Stomach smooth muscle (tissue), 2 donors: Measurements from ENCODE around the gene CARD14.
"Not testable (repeated sequence)": the region's sequence is repeated elsewhere in the genome, so short reads cannot be mapped to it uniquely, and the experiment has no call there.

Source experiments
- H3K27ac ChIP-seq: one replicate; pipeline ENCODE4 v1.7.0; 2013; ENCODE audit warnings: mild to moderate bottlenecking, low read length, inconsistent platforms
- H3K27me3 ChIP-seq, 2 donors: one replicate each; pipeline ENCODE4 v1.7.0; 2013; ENCODE audit warnings: low read length in 2 of 2; ENCODE audit not compliant: insufficient read depth in 2 of 2, control insufficient read depth in 1 of 2
- H3K36me3 ChIP-seq, 2 donors: one replicate each; pipeline ENCODE4 v1.7.0; 2013; ENCODE audit warnings: low read length in 2 of 2; ENCODE audit not compliant: control insufficient read depth in 2 of 2, insufficient read depth in 2 of 2
- H3K4me1 ChIP-seq: one replicate; pipeline ENCODE4 v1.7.0; 2013; ENCODE audit warnings: low read length; ENCODE audit not compliant: control insufficient read depth, insufficient read depth
- H3K4me3 ChIP-seq, 2 donors: one replicate each; pipeline ENCODE4 v1.7.0; 2013; ENCODE audit warnings: low read length in 2 of 2
- H3K9ac ChIP-seq, 2 donors: one replicate each; pipeline ENCODE4 v1.7.0; 2013; ENCODE audit warnings: low read length in 2 of 2, mild to moderate bottlenecking in 1 of 2
- H3K9me3 ChIP-seq, 2 donors: one replicate each; pipeline ENCODE4 v1.7.0; 2013; ENCODE audit warnings: low read length in 2 of 2; ENCODE audit not compliant: control insufficient read depth in 2 of 2
- donor health status: healthy.
- donor health status: Pancreatic carcinoma.

Gene CARD14

DNA sequence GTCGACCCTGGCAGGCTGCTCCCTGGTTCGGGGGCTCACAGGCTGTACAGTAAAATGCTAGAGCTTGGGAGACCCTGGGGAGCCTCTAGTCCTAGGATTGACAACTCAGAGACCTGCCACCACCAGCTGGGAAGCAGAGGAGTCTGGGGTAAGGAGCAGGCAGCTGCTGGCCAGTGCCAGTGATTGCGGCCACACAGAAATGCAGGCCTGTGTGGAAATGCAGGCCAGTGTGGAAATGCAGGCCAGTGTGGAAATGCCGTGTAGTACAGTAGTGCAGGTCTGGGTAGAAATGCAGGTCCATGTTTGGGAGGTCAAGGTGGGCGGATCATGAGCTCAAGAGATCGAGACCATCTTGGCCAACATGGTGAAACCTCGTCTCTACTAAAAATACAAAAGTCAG is 26.8 kb downstream of the CARD14 start:
- Histone ChIP-seq H3K27me3 (peaks cover 6 to 8% of the 10 kb centered on the region in 2 donors), H3K9ac (no peak overlapping the region), H3K4me3 (no peak overlapping the region), H3K27ac (no peak overlapping the region), H3K9me3 (no peaks in the 10 kb centered on the region), H3K4me1 (no peaks in the 10 kb centered on the region), H3K36me3 (no peaks in the 10 kb centered on the region)

DNA sequence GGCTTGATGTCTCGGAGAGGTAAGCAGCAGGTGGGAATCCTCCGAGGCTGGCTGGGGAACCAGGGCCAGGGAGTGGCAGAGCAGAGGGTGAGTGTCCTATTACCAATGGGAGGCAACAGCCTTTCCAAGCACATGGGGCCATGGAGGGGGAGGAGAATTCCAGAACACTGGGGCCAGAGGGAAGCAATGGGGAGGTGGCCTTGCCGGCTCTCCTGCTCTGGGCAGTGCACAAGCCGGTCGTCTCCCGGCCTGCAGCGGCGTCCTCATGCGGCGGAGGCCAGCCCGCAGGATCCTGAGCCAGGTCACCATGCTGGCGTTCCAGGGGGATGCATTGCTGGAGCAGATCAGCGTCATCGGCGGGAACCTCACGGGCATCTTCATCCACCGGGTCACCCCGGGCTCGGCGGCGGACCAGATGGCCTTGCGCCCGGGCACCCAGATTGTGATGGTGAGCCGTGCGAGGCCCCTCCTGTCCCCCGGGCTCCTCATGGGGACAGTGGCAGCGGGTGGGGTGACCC is 28.4 kb downstream of the CARD14 start:
- H3K36me3 ChIP-seq: no peaks in the 10 kb centered on the region
- H3K27me3 ChIP-seq: peaks cover 6 to 8% of the 10 kb centered on the region in 2 donors
- H3K9me3 ChIP-seq: no peaks in the 10 kb centered on the region
- H3K9ac ChIP-seq: no peak overlapping the region
- no peak overlapping the region for H3K4me3 ChIP-seq
- no peak overlapping the region for H3K27ac ChIP-seq
- H3K4me1 ChIP-seq: no peaks in the 10 kb centered on the region

DNA sequence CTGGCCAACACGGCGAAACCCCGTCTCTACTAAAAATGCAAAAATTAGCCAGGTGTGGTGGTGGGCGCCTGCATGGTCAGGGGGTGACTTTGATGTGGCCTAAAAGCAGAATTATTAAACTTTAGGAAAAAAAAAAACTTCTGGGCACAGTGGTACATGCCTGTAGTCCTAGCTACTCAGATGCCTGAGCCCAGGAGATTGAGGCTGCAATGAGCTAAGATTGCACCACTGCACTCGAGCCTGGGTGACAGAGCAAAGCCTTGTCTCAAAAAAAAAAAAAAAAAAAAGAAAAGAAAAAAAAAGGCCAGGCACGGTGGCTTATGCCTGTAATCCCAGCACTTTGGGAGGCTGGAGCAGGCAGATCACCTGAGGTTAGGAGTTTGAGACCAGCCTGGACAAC is 29.5 kb downstream of the CARD14 start:
- not testable (repeated sequence) for H3K9me3 ChIP-seq, H3K27ac ChIP-seq, H3K36me3 ChIP-seq, H3K27me3 ChIP-seq, H3K9ac ChIP-seq, H3K4me3 ChIP-seq, H3K4me1 ChIP-seq

DNA sequence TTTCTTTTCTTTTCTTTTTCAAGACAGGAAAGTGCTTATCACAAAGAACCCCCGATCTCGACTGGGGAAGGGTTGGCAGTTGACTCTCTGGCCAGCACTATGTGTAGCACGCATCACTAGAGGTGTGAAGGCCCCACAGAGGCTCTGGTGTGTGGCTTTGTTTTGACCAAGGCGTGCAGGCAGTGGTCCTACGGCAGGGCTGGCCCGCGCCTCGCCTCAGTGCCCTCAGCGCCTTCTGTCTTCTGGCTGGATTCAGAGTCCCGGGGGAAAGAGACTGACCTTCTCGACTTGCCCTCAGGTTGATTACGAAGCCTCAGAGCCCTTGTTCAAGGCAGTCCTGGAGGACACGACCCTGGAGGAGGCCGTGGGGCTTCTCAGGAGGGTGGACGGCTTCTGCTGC is 31.6 kb downstream of the CARD14 start:
- Histone ChIP-seq H3K27me3 (peaks cover 0 to 2% of the 10 kb centered on the region in 2 donors), H3K36me3 (no peaks in the 10 kb centered on the region), H3K4me3 (no peak overlapping the region), H3K4me1 (no peaks in the 10 kb centered on the region), H3K9me3 (no peaks in the 10 kb centered on the region), H3K27ac (no peak overlapping the region), H3K9ac (no peak overlapping the region)

DNA sequence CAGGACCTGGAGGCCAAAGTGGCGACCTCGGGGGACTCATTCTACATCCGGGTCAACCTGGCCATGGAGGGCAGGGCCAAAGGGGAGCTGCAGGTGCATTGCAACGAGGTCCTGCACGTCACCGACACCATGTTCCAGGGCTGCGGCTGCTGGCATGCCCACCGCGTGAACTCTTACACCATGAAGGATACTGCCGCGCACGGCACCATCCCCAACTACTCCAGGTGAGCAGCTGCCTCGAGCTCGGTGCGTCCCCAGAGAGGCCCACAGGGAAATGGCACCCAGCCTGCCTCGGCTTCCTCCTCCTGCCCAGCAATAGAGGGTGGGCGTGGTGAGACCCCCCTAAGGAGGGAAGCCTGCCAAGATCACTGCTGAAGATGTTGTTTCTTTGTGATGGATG is 32.4 kb downstream of the CARD14 start:
- H3K27ac ChIP-seq: no peak overlapping the region
- no peaks in the 10 kb centered on the region for H3K36me3 ChIP-seq
- no peaks in the 10 kb centered on the region for H3K9me3 ChIP-seq
- H3K4me3 ChIP-seq: no peak overlapping the region
- H3K4me1 ChIP-seq: no peaks in the 10 kb centered on the region
- no peak overlapping the region for H3K9ac ChIP-seq
- no peaks in the 10 kb centered on the region for H3K27me3 ChIP-seq

DNA sequence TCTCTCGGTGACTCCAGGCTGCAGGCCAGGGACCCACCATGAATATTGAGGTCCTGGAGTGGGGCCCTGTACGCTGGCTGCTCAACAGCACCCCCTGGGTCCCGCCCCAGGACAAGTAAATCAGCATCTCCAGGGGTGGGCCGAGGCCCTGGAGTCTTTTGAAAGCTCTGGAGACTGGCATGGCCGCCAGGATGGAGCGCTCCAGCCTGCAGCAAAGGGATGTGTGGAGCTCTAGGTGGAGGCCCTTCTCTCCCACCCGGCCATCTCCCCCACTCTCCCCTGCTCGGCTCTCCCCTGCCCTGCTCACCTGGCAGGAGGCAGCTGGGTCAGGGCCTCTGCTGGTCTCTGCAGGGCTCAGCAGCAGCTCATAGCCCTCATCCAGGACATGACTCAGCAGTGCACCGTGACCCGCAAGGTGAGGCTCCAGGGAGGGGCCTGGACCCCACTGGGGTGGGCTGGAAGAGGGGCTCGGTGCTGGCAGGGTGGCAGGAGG is 33.7 kb downstream of the CARD14 start:
- Histone ChIP-seq H3K4me1 (no peaks in the 10 kb centered on the region), H3K9me3 (no peaks in the 10 kb centered on the region), H3K36me3 (no peaks in the 10 kb centered on the region), H3K4me3 (no peak overlapping the region), H3K27ac (no peak overlapping the region), H3K27me3 (no peaks in the 10 kb centered on the region), H3K9ac (no peak overlapping the region)

DNA sequence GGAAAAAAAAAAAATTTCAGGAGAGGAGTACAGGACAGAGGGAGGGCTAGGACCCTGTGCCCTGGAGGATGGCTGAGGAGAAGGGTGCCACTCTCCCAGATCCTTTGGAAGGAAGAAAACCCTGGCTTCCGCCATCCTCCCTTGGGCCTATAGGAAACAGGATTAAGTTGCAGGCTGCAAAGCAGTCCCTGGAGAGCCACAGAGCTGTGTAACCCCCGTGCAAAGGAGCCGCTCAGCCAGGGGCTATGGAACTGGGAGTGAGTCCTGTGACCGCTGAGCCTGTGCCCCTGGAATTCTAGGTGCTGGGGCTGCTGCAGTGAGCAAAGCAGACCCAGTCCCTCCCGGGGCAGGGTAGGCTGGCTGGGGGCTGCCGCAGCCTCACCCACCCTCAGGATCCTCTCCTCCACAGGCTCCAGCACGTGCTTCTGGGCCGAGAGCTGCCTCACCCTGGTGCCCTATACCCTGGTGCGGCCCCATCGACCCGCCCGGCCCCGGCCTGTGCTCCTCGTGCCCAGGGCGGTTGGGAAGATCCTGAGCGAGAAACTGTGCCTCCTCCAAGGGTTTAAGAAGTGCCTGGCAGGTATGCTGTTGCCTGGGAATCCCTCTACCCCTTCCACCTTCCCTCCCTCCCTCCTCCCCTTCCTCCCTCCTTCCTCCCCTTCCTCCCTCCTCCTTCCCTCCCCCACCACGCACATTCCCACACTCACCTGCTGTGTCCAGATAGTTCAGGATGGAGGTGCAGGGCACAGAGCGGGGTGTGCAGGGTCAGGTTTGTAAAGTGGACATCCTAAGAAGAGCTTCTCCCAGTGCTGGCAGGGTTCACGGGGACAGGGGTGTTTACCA is 35.0 kb downstream of the CARD14 start:
- Histone ChIP-seq H3K4me3 (no peak overlapping the region), H3K4me1 (no peaks in the 10 kb centered on the region), H3K27ac (no peak overlapping the region), H3K9me3 (no peaks in the 10 kb centered on the region), H3K36me3 (peaks cover 0 to 4% of the 10 kb centered on the region in 2 donors), H3K27me3 (no peaks in the 10 kb centered on the region), H3K9ac (no peak overlapping the region)

DNA sequence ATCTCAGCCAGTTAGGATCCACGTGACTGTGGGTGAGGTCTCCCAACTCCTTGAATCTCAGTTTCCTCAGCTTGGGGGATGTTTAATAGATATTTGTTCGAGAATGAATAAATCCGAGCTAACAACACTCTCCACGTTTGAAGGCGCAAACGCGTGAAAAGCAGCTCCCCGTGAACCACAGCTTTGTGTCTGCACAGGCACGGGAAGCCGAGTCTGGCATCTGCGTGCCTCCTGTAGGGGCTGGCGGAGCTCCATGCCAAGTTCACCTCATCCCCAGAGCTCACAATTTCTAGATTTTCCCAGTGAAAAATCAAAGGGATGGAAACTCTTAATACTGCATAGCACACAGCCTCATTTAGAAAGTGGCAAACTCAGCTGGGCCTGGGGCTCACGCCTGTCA is 36.0 kb downstream of the CARD14 start:
- no peak overlapping the region for H3K4me3 ChIP-seq
- peaks cover 0 to 9% of the 10 kb centered on the region in 2 donors for H3K36me3 ChIP-seq
- H3K27ac ChIP-seq: no peak overlapping the region
- no peak overlapping the region for H3K9ac ChIP-seq
- no peaks in the 10 kb centered on the region for H3K4me1 ChIP-seq
- no peaks in the 10 kb centered on the region for H3K9me3 ChIP-seq
- H3K27me3 ChIP-seq: no peaks in the 10 kb centered on the region

DNA sequence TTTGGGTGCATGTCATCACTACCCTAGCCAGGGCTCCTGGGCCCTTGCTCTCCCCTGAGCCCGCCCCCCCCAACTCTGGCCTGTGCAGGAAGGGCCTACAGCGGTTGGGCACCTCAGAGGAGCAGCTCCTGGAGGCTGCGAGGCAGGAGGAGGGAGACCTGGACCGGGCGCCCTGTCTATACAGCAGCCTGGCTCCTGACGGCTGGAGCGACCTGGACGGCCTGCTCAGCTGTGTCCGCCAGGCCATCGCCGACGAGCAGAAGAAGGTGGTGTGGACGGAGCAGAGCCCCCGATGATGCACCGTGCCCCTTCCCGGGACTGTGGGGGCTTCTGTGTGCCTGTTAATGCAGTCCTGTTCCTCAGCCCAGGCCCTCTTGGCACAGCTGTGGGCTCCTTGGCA is 38.2 kb downstream of the CARD14 start:
- Histone ChIP-seq H3K9ac (no peak overlapping the region), H3K36me3 (peaks cover 6 to 22% of the 10 kb centered on the region in 2 donors), H3K4me1 (no peaks in the 10 kb centered on the region), H3K27ac (no peak overlapping the region), H3K4me3 (no peak overlapping the region), H3K27me3 (no peaks in the 10 kb centered on the region), H3K9me3 (no peaks in the 10 kb centered on the region)

DNA sequence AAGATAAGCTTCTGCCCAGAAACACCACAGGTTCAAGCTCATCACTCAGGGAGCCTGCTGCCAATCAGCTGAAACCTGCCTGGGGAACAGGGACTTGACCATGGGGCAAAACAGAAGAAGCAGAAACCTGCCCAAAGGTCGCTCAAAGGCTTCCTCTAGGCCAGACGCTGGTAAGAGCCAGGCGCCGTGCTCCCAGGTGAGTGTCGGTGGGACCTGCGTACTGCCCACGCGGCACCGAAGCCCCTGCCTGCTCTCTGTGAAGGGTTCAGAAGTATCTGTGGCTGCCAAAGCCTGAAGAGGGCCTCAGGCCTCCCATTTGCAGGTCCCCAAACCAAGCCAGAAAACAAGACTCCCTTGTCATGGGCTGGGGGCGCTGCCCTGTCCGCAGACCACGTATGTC is 39.9 kb downstream of the CARD14 start:
- Histone ChIP-seq H3K9ac (no peak overlapping the region), H3K4me3 (no peak overlapping the region), H3K4me1 (no peaks in the 10 kb centered on the region), H3K27ac (no peak overlapping the region), H3K36me3 (peaks cover 6 to 26% of the 10 kb centered on the region in 2 donors), H3K9me3 (no peaks in the 10 kb centered on the region), H3K27me3 (no peaks in the 10 kb centered on the region)
